ENCODE results near the gene SIPA1L2. TPM values are rescaled to one million over a fixed set of nuclear protein-coding genes. Genes with fewer than 3 reads are reported as not detected.

Gene SIPA1L2, protein sequence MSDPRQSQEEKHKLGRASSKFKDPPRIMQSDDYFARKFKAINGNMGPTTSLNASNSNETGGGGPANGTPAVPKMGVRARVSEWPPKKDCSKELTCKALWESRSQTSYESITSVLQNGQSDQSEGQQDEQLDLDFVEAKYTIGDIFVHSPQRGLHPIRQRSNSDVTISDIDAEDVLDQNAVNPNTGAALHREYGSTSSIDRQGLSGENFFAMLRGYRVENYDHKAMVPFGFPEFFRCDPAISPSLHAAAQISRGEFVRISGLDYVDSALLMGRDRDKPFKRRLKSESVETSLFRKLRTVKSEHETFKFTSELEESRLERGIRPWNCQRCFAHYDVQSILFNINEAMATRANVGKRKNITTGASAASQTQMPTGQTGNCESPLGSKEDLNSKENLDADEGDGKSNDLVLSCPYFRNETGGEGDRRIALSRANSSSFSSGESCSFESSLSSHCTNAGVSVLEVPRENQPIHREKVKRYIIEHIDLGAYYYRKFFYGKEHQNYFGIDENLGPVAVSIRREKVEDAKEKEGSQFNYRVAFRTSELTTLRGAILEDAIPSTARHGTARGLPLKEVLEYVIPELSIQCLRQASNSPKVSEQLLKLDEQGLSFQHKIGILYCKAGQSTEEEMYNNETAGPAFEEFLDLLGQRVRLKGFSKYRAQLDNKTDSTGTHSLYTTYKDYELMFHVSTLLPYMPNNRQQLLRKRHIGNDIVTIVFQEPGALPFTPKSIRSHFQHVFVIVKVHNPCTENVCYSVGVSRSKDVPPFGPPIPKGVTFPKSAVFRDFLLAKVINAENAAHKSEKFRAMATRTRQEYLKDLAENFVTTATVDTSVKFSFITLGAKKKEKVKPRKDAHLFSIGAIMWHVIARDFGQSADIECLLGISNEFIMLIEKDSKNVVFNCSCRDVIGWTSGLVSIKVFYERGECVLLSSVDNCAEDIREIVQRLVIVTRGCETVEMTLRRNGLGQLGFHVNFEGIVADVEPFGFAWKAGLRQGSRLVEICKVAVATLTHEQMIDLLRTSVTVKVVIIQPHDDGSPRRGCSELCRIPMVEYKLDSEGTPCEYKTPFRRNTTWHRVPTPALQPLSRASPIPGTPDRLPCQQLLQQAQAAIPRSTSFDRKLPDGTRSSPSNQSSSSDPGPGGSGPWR (N-terminal part only)
- 1.4 and 2.0 TPM in 2 replicates for total RNA-seq

DNA sequence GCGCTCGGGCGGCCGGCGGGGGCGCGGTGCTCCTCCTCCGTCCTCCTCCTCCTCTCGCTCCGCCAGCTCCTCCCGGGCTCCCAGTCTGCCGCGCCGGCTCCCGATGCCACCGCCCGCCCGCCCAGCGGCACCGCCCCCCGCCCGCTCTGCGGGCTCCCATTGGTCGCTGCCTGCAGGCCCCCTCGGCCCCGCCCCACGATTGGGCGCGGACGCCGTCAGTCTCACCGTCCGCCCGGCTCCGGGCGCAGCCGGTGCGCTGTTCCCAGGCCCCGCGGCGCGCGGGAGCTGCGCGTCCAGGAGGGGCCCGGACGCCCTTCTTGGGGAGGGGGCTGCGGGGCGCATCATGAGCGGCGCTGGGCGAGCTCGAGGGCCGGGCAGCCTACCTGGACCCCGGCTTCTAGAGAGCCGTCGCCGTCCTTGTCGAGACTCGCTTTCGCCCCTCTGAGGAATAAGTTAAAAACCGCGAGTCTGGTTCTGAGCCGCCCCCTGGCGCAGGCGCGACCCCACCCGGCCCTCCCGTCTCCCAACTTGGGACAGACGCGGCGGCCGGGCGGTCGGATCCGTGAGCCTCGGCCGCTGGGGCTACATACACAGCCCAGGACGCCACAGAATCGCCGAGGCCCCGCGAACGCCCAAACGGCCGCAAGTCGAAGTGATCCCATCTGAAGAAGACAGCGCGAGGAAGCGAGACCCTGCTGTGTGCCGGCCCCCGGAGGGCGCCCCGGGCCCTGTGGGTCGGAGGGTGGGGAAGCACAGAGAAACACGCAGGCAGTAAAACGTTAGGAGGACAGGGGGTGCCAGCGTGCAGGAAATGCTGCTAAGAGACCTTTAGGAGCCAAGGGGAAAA lies at the start of gene SIPA1L2:
SIPA1L2 (minus strand) TSS at position 87 of the 847 bp plus-strand sequence. CDS start 114,794 bp downstream, outside the sequence.
- intact Hi-C loops (cut with micrococcal nuclease), result loop anchor here (1.0 to 5.0 kb wide), 7 partner anchors 51 to 1003 kb away; partner anchors contain the start of genes DISC1, MAP10, NTPCR and PCNX2

- intact Hi-C loops (cut with micrococcal nuclease), result no loop called here
These were observed 48.4 kb upstream of the SIPA1L2 start for GRCh38 chr1:232678185-232678886.

DNA sequence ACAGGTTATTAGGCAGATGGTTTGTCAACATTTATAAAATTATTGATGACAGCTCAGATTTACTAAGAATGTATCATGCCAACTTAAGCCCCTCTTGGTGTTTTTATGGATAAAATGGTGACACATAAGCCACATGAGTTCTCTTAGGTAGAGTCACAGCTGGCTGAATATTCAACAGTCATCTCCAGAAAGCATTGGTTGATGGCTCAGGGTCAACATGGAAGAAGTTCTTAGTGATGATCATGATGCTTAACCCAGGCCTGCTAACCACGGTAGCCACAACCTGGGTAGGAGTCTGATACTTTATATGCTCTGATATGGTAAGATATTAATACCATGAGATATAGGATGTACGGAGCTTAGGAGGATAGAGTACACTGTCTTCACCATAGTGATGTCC lies 46.4 kb upstream of the SIPA1L2 start:
- intact Hi-C loops (cut with micrococcal nuclease), result no loop called here

GRCh38 chr1:232675898-232676297 lies 46.0 kb upstream of the SIPA1L2 start:
- intact Hi-C loops (cut with micrococcal nuclease), result no loop called here

- intact Hi-C loops (cut with micrococcal nuclease), result no loop called here
These were observed 45.3 kb upstream of the SIPA1L2 start for GRCh38 chr1:232675260-232675659.

DNA sequence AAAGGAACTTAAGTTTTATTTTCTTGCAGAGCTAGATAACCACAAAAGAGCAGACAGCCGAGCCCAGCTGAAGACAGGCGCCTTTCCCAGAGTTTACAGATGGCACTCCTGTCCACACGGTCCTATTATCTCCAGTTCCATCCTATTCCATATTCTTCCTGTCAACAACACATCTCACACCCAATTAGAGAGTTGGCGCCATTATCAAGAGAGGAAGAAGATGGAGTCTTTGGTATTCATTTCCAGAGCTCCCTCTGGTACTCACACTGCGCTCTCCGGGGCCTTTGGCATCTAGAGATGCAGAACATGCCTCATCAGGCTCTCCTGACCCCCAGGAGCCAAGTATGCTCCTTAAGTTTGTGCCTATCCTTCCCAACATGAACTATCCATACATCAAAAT lies 43.3 kb upstream of the SIPA1L2 start:
- intact Hi-C loops (cut with micrococcal nuclease), result no loop called here

DNA sequence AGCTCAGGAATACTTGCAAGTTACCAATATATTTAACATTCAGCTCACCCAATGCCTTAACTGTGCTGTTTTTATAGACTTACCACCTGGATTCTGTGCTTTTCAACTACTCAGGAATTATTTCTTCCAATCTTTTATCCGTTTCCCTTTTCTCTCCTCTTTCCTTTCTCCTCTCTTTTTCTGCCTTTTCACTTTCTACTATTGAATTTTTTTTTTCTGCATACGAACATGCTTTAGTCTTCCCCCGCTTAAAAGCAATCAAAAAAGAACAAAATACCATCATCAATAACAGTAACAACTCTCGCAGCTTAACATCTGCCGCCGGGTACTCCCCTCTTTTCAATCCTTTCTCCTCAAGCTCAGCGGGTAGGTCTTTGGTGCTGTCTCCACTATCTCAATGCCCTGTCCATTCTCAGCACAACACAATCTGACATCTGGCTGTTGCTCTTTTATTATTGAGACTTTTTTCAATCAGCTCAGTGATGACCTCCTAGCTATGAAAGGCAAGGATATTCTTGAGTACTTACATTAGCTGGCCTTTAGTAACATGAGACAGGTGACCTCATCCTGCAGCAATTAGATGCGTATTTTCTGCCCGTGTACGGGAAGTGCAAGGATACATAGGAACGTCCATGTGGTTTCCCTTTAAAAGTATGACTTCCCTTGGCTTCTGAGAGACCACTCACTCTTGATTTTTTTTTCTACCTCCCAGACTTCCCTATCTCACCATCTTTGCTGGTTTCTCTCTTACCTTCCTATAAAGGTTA lies 40.2 kb upstream of the SIPA1L2 start:
- intact Hi-C loops (cut with micrococcal nuclease), result no loop called here

GRCh38 chr1:232667778-232668165 lies 37.8 kb upstream of the SIPA1L2 start:
- intact Hi-C loops (cut with micrococcal nuclease), result no loop called here

GRCh38 chr1:232667094-232667777 lies 37.3 kb upstream of the SIPA1L2 start:
- intact Hi-C loops (cut with micrococcal nuclease), result no loop called here

DNA sequence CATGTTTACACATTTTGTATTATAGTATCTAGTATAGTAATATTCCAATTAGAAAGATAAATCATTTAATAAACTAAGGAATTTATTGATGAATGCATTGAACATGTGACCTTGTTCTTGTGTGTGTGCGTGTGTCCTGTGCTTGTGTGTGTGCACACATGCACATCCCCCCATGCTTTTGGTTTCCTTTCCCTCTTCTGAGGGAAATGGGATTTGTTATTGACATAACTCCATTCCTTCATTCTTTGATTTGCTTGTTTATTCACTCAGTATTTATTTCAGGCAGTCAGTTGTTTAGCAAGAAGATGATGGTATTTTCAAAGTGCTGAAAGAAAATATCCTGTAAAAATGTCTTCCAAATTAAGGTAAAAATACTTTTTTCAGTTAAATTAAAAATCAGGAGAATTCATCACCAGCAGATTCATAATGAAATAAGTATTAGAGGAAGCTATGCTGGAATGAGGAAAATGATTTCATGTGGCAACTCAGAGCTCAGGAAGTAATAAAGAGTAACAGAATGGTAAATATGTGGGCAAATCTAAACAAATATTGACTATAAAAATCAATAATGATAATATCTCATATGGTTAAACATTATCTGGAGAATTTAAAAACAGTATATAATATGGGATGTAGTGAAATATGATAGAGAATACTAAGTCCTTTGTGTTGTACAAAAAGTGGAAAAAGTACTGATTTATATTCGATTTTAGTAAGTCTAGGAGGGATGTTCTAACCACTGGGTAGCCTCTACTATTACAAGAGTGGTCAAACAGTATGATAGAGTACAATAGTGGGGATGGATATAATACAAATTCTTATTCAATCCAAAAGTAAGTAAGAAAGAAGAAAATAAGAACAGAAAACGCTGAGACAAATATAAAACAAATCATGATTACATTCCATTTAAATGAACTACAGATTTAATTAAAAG lies 35.2 kb upstream of the SIPA1L2 start:
- intact Hi-C loops (cut with micrococcal nuclease), result no loop called here

GRCh38 chr1:232662910-232663309 lies 33.0 kb upstream of the SIPA1L2 start:
- intact Hi-C loops (cut with micrococcal nuclease), result no loop called here

- intact Hi-C loops (cut with micrococcal nuclease), result no loop called here
These were observed 28.5 kb upstream of the SIPA1L2 start for GRCh38 chr1:232658386-232658785.

DNA sequence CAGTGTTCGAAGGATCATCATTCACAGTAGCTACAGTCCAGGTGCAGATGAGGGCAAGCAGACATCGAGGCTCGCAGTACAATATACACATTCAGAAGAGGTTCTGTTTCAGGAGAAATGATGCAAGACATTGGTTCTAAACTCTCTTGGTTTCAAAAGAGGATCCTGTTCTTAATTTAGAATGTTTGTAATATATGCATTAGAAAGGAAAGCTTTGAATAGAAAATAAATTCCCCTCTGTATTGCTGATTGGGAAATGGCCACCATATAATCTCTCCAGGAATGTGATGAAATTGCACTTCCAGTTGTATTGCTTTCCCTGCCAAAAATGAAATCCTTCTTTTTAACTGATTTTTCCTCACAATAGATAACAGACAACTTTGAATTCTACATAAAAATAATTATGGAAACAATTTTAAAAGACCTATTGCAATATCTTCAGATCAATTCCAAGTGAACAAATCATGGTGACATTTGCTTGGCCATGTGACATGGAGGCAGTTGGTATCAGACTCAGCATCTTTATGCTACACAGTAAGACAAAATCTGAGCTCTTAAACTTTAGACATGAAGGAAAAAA lies 27.6 kb upstream of the SIPA1L2 start:
- intact Hi-C loops (cut with micrococcal nuclease), result no loop called here

DNA sequence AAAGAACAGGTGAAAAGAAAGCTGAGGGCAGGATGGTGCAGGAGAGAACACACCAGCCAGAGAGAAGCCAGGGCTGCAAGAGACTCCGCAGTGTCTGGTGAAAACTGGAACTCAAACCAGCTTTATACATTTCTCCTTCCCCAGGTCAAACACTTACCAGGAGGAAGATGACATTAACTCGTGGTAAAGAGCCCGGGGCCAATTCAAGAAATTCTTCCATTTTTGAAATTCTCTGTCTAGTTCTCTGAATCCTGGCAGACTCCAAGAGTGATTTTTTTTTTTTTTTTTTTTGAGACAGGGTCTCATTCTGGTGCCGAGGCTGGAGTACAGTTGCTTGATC lies 25.8 kb upstream of the SIPA1L2 start:
- intact Hi-C loops (cut with micrococcal nuclease), result no loop called here

DNA sequence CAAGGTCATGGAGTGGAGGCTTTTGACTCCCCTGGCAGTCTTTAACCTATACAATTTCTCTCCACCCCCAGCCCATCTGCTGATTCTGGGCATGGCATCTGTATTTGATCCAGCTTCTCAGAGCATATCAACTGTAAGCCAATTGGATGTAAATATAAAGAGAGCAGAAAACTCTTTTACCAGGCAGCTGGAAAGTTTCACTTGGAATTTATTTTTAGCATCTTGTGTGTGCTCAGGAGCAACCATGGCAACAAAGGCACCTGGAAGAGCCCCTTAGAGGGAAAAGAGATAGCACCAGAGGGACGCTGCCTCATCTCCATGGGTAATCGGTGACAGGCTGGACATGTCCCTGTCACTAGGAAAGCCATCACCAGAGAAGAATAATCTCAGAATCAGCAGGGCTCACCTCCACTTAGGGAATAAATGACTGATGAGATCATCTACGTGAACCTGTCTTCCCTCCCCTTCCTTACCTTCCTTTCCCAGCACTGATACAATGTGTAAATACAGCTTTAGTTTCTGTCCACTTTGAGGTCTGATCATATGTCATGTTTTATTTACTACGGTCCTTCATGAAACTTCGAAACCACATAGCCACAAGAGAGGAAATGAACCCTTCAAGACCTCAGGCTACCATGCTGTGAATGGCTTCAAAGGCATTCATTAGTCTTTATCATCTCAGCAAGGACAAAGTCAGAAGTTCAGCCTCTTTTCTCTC lies 25.3 kb upstream of the SIPA1L2 start:
- intact Hi-C loops (cut with micrococcal nuclease), result no loop called here

DNA sequence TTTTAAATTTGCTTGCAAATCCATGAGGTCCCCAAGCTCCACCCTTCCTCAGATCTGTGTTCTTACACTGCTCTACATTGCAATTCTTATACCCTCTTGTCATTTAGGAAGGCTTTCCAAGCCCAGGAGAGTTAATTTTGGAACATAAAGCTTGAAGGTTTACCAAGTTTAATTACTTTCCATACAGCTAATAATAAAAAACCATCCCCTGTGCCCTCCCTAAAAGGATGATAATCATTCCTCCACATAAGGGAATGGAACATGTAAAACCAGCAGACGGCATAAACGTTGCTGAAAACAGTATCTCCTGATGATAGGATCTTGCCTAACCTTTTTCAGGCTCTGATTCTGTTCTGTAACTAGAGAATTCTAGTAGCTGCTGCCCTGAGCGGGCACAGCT lies 23.9 kb upstream of the SIPA1L2 start:
- intact Hi-C loops (cut with micrococcal nuclease), result no loop called here

DNA sequence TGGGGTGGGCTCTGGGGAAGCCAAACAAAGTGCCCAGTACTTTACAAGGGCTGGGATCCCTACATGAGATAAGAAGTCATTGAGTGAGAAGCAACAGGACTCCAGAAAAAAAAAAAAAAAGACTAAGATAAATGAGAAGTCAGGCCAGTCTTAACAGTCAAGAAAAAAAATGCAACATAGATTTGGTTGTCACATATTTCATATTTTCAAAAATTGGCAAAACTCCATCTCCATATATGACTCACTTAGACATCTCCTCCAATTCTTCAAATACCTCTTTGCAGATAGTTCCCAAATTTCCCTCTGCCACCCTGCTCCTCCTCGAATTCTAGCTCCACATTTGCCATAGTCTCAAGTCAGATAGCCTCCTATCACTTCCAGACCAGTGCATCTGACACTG lies 20.9 kb upstream of the SIPA1L2 start:
- intact Hi-C loops (cut with micrococcal nuclease), result no loop called here

Data from T-helper 1 cell treated with Interleukin-12 subunit alpha and Interleukin-12 subunit beta and Interleukin-4 antibody, amounts not matched to agents 30 ng/mL and 1 ng/mL, for 36 hours (primary cell).